HUDEP-2 (cell line): ENCODE measurements around the gene SLC22A25.
"Not testable (repeated sequence)": the region's sequence is repeated elsewhere in the genome, so short reads cannot be mapped to it uniquely, and the experiment has no call there.

ENCODE experiments used
- DNase-seq, 76 experiments: peaks; one replicate each; lab custom pipeline; 2025; ENCODE audit not compliant: unreplicated experiment in 76 of 76; lab: John Stamatoyannopoulos, UW

Gene SLC22A25

DNA sequence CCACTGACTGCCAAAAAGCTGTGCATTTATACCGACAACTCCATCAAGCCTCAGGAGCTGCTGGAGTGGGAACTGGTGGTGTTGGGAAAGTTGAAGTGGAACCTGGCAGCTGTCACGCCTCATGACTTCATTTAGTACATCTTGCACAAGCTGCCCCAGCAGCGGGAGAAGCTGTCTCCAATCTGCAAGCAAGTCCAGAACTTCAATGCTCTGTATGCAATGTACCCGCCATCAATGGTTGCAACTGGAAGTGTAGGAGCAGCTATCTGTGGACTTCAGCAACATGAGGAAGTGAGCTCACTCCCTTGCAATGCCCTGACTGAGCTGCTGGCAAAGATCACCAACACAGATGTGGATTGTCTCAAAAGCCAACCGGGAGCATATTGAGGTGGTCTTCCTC lies at the start of gene SLC22A25:
SLC22A25 (minus strand) TSS at position 67 of the 400 bp plus-strand sequence. CDS start 13,947 bp downstream, outside the sequence.
- no peak for DNase-seq

DNA sequence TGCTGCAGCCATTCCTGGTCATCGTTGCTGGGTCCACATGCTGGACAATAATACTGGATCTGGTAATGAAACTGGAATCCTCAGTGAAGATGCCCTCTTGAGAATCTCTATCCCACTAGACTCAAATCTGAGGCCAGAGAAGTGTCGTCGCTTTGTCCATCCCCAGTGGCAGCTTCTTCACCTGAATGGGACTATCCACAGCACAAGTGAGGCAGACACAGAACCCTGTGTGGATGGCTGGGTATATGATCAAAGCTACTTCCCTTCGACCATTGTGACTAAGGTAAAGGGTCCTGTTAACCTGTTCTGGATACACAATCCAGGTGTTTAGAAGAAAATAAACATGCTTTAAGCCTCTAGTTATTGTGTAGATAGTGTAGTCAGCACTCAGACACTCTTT lies 46.9 kb upstream of the SLC22A25 start:
- no peak for DNase-seq

DNA sequence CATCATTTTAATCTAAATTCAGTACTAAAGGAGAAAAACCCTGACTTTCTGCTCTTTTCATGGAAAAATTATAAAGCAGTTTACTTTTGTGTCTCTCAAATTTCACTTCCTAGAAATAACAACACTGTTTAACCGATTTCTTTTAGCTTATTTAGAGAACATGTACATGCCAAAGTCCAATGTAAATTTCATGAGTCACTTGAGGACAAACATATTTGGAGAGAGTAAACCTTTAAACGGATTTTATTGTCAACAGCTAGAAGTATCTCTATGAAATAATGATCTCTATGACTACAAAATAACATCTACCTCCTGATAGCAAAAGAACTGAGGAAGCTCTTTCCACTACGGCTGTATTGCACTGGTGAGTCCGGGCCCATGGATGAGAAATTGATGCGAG lies 46.3 kb upstream of the SLC22A25 start:
- no peak for DNase-seq

DNA sequence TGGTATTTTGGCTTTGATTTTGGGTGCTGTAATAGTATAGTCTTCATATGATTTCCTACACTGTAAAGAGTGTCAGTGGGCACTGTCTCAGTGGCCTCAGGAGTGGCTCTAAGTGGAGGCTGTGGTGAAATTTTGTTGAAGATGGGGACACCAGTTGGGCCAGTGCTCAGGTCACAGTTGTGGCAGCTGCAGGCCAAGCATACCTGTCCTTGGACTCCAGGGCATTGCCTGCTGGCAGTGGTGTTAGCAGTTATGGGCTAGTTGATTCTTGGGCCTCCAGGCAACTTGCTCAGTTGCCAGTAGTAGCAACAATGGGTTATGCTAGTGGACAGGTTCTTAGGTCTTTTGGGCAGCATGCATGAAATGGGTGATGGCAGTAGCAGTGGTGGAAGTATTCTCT lies 39.2 kb upstream of the SLC22A25 start:
- DNase-seq: no peak

- no peak for DNase-seq
Observed at GRCh38 chr11:63280920-63281319, 37.5 kb upstream of the SLC22A25 start.

GRCh38 chr11:63277345-63277943 lies 34.0 kb upstream of the SLC22A25 start:
- peak in 7 of 76 experiments; percentile 1 to 24 (median 13) for DNase-seq

DNA sequence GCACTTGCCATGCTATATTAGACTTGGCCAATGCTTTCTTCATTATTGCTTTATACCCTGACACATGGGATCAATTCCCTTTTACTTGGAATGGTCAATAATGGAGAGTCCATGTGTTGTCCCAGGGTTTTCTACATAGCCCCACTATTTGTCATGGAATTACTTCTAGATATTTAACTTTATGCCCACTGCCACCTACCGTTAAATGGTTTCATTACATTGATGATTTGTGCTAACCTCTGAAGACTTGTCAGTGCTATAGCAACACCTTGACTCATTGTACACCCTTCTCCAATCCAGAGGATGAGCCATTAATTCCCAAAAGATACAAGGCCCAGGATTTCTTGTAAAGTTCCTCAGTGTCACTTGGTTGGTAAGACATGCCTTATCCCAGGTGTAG lies 31.4 kb upstream of the SLC22A25 start:
- no peak for DNase-seq

DNA sequence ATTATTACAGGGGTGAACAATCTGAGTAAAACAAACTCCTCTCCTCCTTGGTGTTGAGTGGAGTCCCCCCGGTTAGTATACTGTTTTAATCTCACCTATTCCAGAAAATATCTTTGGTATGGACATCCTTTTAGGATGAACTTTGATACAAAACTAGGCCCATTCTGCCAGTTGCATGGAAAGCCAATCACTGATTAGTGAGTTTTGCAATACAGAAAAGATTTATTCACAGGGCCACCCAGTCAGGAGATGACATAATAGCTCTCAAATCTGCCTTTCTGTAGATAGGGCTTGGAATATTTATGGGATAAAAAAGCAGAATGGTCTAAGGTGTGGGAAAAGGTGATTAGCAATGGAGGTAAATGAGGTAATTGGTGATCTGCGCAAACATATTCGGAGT lies 30.3 kb upstream of the SLC22A25 start:
- DNase-seq: no peak

DNA sequence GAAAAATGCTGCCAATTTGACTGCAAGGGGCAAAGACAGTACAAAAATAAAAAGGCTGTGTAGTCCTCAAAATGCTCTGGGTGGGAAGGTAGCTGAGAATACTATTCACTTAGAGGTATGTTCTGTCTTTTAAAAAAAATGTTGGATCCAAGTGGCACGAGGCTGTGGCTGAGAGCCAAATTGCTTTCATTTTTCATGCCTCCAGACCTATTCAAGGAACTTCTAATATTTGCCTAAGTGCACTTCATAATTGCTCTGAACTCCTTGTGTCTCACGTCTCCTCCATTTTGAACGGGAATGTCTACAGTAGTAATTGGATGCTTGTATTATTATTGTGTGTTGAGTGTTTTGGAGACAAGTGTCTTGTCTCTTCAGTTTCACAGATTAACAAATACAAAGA lies 19.1 kb upstream of the SLC22A25 start:
- no peak for DNase-seq

DNA sequence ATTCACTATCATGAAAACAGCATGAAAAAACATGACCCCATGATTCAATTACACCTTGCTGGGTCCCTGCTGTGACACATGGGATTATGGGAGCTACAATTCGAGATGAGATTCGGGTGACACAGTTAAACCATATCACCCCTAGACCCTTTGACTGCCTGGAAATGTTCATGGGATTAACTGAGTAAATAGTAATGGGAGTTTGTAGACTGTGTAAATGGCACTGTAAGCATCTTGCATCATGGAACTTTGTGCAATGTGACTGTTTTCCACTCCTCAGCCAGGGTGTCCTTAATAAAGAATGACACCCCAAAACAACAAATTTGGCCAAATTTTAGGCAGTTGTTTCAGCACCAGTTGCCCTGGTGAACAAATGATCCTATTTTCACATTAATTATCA lies 7.9 kb upstream of the SLC22A25 start:
- DNase-seq: no peak

GRCh38 chr11:63250162-63251050 lies 7.0 kb upstream of the SLC22A25 start:
- no peak for DNase-seq

GRCh38 chr11:63248966-63249365 lies 5.6 kb upstream of the SLC22A25 start:
- DNase-seq: no peak

- not testable (repeated sequence) for DNase-seq
Observed at GRCh38 chr11:63247237-63248002, 4.0 kb upstream of the SLC22A25 start.

- DNase-seq: no peak
Observed at GRCh38 chr11:63246045-63246444, 2.6 kb upstream of the SLC22A25 start.

DNA sequence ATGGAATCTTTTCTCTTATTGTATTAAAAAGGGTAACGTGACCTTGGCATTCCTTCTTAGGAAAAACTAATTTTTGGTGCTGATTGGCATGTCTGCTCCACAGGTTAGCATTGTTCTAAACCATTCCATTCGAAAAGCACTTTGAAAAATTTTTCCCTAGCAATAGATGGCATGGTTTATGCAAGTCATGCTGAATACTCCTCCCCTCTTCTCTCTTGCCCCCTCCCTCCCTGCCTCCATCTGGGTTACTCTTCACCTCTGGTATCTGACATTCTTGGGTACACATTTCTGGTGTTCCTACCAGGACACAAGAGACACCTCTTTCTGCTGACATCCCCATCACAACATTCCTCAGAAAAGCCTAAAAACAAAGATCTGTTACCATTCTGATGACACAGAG lies 1.5 kb upstream of the SLC22A25 start:
- DNase-seq: no peak

DNA sequence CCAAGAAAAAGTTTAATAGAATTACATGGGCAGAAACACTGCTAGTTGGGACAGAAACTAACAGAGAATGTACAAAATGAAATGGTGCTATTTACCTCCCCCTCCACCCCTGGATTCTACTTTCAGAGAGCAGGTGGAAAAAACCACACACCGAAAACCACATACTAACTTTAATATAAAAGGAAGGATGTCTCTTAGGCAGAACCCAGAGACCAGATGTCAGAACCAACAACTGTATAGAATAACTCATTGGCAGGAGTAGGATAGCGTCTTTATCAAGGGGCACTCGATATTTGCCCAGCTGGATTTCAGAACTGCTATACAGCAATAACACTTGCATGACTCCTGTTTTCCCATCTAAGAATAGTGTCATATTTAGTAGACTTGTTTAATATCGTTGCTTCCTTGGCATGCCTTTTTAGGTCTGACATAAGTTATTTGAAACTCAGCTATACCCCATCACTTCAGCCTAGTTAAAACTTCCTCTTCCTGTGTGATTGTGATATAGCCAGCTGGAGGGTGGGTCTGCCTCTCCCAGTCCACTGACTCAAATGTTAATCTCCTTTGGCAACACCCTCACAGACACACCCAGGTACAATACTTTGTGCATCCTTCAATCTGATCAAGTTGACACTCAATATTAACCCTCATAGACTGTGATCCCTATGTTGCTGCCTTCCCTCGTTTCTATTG lies 1.2 kb downstream of the SLC22A25 start:
- no peak for DNase-seq

GRCh38 chr11:63240791-63241379 lies 2.5 kb downstream of the SLC22A25 start:
- no peak for DNase-seq

- DNase-seq: no peak
Observed at GRCh38 chr11:63240098-63240497, 3.3 kb downstream of the SLC22A25 start.

DNA sequence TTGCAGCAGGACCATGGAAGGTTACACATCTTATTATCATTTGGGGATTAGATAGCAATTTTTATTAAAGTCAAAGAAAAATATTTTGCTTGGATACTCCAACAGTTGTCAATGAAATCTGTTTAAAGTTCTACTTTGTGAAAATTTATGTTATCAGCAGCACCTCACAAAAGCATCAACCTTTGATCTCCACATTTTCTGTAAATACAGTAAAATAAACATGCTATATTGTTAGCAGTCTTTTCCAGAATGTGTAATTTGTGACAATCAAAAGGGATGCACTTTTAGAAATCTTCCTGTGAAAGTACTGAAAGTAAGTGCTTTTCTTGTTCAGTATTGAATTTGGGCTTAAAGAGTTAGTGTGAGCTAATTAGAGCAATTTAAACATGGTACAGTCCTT lies 4.1 kb downstream of the SLC22A25 start:
- no peak for DNase-seq

DNA sequence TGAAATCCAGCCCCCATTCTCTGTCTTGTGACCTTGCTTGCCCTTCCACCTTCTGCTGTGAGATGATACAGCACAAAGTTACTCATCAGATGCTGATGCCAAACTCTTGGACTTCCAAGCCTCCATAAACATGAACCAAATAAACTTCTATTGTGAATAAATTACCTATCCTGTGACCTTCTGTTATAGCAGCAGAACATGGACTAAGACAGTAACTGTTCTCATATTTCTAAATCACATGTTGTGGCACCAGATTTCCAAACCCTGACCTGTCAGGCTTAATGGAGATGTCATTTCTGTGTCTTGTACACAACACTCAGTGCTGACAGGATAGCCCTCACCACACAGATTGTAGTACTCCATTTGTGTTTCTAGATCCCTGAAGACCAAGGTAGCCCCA lies 6.0 kb downstream of the SLC22A25 start:
- no peak for DNase-seq
